NB4 (cell line): ENCODE measurements around the gene CALD1.

ENCODE experiments used
- DNase-seq: peaks from one replicate; pipeline ENCODE4 v3.0.0; 2010; ENCODE audit warnings: low read depth
- H3K4me3 ChIP-seq: one replicate; pipeline ENCODE4 v1.5.1; 2011; ENCODE audit warnings: mild to moderate bottlenecking, low read depth, low read length, moderate library complexity
- CTCF ChIP-seq: IDR thresholded peaks from one replicate; pipeline ENCODE4 v1.5.1; 2012; ENCODE audit warnings: low read depth, low read length
- MAX ChIP-seq: IDR thresholded peaks from 2 replicates; pipeline ENCODE4 v1.6.1; 2011; ENCODE audit warnings: low read depth, low read length
- MYC ChIP-seq: IDR thresholded peaks from 2 replicates; pipeline ENCODE4 v1.6.1; 2011; ENCODE audit warnings: low read depth, low read length
- POLR2A ChIP-seq: IDR thresholded peaks from 2 replicates; pipeline ENCODE4 v1.6.1; 2011; ENCODE audit warnings: mild to moderate bottlenecking; ENCODE audit not compliant: insufficient read length; ENCODE audit errors: extremely low read depth

CALD1 gene

GRCh38 chr7:134920026-134920753 is 140.8 kb downstream of the CALD1 start:
- TF ChIP-seq MAX (no peak), CTCF (no peak), POLR2A (no peak), MYC (no peak)
- H3K4me3 ChIP-seq: no peak overlapping the region
- no peak for DNase-seq

GRCh38 chr7:134922720-134923704 is 143.6 kb downstream of the CALD1 start:
- no peak for DNase-seq
- no peak for TF ChIP-seq MAX
- no peak for TF ChIP-seq MYC
- H3K4me3 ChIP-seq: no peak overlapping the region

- TF ChIP-seq CTCF (no peak), MYC (no peak), MAX (no peak), POLR2A (no peak)
- DNase-seq: no peak
Observed at GRCh38 chr7:134925766-134926165, 146.3 kb downstream of the CALD1 start.

GRCh38 chr7:134926396-134926795 is 147.0 kb downstream of the CALD1 start:
- no peak overlapping the region for H3K4me3 ChIP-seq
- no peak for TF ChIP-seq POLR2A
- TF ChIP-seq CTCF: no peak
- TF ChIP-seq MYC: no peak
- no peak for TF ChIP-seq MAX
- no peak for DNase-seq

More at GRCh38 chr7:134925766-134926165, 146.3 kb downstream of the CALD1 start:
- H3K4me3 ChIP-seq: no peak overlapping the region

GRCh38 chr7:134927076-134927475 is 147.6 kb downstream of the CALD1 start:
- no peak for TF ChIP-seq MYC
- TF ChIP-seq CTCF: no peak
- TF ChIP-seq POLR2A: no peak
- DNase-seq: no peak
- H3K4me3 ChIP-seq: no peak overlapping the region

GRCh38 chr7:134927723-134928122 is 148.3 kb downstream of the CALD1 start:
- no peak for TF ChIP-seq POLR2A
- TF ChIP-seq MYC: no peak
- no peak for TF ChIP-seq CTCF
- no peak for TF ChIP-seq MAX
- no peak overlapping the region for H3K4me3 ChIP-seq
- DNase-seq: no peak
